ENCODE results near the gene S1PR5. TPM values are rescaled to one million over a fixed set of nuclear protein-coding genes. Genes with fewer than 3 reads are reported as not detected.
"Not testable (repeated sequence)": the region's sequence is repeated elsewhere in the genome, so short reads cannot be mapped to it uniquely, and the experiment has no call there.

Gene S1PR5
- total RNA-seq, 2 experiments from 2014 or later, result 3.3 to 4.7 TPM

DNA sequence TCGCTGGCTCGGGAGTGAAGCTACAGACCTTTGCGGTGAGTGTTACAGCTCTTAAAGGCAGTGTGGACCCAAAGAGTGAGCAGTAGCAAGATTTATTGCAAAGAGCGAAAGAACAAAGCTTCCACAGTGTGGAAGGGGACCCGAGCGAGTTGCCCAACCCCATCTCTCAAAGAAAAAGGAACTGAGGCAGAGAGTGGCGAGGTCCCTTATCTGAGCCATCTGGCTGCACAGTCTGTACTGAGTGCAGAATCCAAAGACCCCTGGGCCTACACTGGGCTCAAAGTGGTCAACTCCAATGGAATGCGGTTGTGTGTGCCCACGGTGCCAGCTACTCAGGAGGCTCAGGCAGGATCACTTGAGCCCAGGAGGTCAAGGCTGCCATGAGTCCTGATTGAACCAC is 21.8 kb upstream of the S1PR5 start:
- not testable (repeated sequence) for H3K4me1 Mint-ChIP-seq; H3K36me3 Mint-ChIP-seq; H3K9me3 Mint-ChIP-seq; H3K27ac Mint-ChIP-seq; H3K4me3 Mint-ChIP-seq; ATAC-seq (ENCODE audit: low read depth); DNase-seq
- POLR2A ChIA-PET, result interaction anchor here (1.1 kb wide), 1 partner anchor 14 kb away, joined by 3 read pairs; no protein-coding TSS in a partner anchor
- peaks cover 45% of the 10 kb centered on the region for H3K27me3 Mint-ChIP-seq

GRCh38 chr19:10538204-10538983 is 21.1 kb upstream of the S1PR5 start:
- H3K27me3 Mint-ChIP-seq, result peaks cover 48% of the 10 kb centered on the region

DNA sequence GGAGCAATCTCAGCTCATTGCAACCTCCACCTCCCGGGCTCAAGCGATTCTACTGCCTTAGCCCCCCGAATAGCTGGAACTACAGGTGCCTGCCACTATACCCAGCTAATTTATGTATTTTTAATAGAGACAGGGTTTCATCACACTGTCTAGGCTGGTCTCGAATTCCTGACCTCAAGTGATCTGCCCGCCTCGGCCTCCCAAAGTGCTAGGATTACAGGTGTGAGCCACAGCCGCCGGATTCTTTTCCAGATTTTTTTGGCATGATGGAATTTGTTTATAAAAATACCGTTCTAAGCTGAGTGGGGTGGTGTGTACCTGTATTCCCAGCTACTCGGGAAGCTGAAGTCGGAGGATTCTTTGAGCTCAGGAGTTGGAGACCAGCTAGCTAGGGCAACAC is 20.4 kb upstream of the S1PR5 start:
- peaks cover 48% of the 10 kb centered on the region for H3K27me3 Mint-ChIP-seq
- ATAC-seq (ENCODE audit: low read depth) (no peak), DNase-seq (no peak)
- H3K27ac Mint-ChIP-seq, result no peak overlapping the region
- POLR2A ChIA-PET, result interaction anchor here (0.5 kb wide), 1 partner anchor 114 kb away, joined by 3 read pairs; no protein-coding TSS in a partner anchor
- H3K9me3 Mint-ChIP-seq, result peaks cover under 1% of the 10 kb centered on the region
- H3K4me1 Mint-ChIP-seq, result peaks cover 5% of the 10 kb centered on the region
- H3K4me3 Mint-ChIP-seq, result no peak overlapping the region
- no peaks in the 10 kb centered on the region for H3K36me3 Mint-ChIP-seq

More at GRCh38 chr19:10538204-10538983, 21.1 kb upstream of the S1PR5 start:
- no peaks in the 10 kb centered on the region for H3K36me3 Mint-ChIP-seq
- ATAC-seq (ENCODE audit: low read depth), result no peak
- POLR2A ChIA-PET, result interaction anchor here (1.1 kb wide), 1 partner anchor 15 kb away, joined by 3 read pairs; no protein-coding TSS in a partner anchor
- H3K27ac Mint-ChIP-seq, result no peak overlapping the region
- DNase-seq, result no peak
- H3K4me1 Mint-ChIP-seq, result peaks cover 8% of the 10 kb centered on the region
- H3K9me3 Mint-ChIP-seq, result no peaks in the 10 kb centered on the region
- H3K4me3 Mint-ChIP-seq, result no peak overlapping the region

GRCh38 chr19:10535613-10536012 is 18.4 kb upstream of the S1PR5 start:
- no peak overlapping the region for H3K27ac Mint-ChIP-seq
- H3K4me3 Mint-ChIP-seq, result no peak overlapping the region
- peaks cover 43% of the 10 kb centered on the region for H3K27me3 Mint-ChIP-seq
- no peaks in the 10 kb centered on the region for H3K36me3 Mint-ChIP-seq
- ATAC-seq (ENCODE audit: low read depth) (no peak), DNase-seq (no peak)
- peaks cover 7% of the 10 kb centered on the region for H3K9me3 Mint-ChIP-seq
- POLR2A ChIA-PET, result interaction anchor here (0.7 kb wide), 2 partner anchors 13 to 18 kb away, joined by 3 to 5 read pairs; partner anchors contain the start of gene S1PR5
- H3K4me1 Mint-ChIP-seq, result peaks cover 5% of the 10 kb centered on the region

- no peak for DNase-seq
- H3K4me1 Mint-ChIP-seq, result peaks cover 4% of the 10 kb centered on the region
- peaks cover 27% of the 10 kb centered on the region for H3K27me3 Mint-ChIP-seq
- no peaks in the 10 kb centered on the region for H3K36me3 Mint-ChIP-seq
- ATAC-seq (ENCODE audit: low read depth), result no peak
- POLR2A ChIA-PET, result interaction anchor here (0.6 kb wide), 2 partner anchors 111 to 194 kb away, joined by 3 to 6 read pairs; no protein-coding TSS in a partner anchor
- H3K4me3 Mint-ChIP-seq, result no peak overlapping the region
- peaks cover 7% of the 10 kb centered on the region for H3K9me3 Mint-ChIP-seq
- no peak overlapping the region for H3K27ac Mint-ChIP-seq
These were observed 16.6 kb upstream of the S1PR5 start for GRCh38 chr19:10533646-10534386.

DNA sequence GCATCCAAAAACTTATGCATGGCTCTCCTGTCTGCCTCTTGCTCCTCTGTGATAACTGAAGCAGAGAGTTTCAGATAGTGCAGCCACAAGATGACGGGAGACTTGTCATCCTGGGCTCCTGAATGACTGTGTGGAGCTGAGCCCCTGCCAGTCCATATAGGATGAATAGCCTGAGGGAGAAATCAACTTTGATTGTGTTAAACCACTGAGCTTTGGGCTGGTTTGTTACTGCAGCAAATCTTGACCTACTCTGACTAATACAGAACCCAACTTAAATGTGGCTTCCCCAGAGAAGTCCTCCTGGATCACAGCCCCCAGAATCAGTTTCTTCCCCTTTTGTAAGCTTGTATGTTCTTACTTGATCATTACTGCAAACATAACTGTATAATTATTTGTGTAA is 15.2 kb upstream of the S1PR5 start:
- ATAC-seq (ENCODE audit: low read depth) (no peak), DNase-seq (no peak)
- H3K4me1 Mint-ChIP-seq, result no peaks in the 10 kb centered on the region
- H3K4me3 Mint-ChIP-seq, result no peak overlapping the region
- peaks cover 20% of the 10 kb centered on the region for H3K27me3 Mint-ChIP-seq
- no peaks in the 10 kb centered on the region for H3K36me3 Mint-ChIP-seq
- POLR2A ChIA-PET, result no interaction called here
- no peak overlapping the region for H3K27ac Mint-ChIP-seq
- peaks cover 7% of the 10 kb centered on the region for H3K9me3 Mint-ChIP-seq

- not testable (repeated sequence) for ATAC-seq (ENCODE audit: low read depth); DNase-seq; H3K4me1 Mint-ChIP-seq; H3K36me3 Mint-ChIP-seq; H3K4me3 Mint-ChIP-seq; H3K27ac Mint-ChIP-seq; H3K9me3 Mint-ChIP-seq
- peaks cover 13% of the 10 kb centered on the region for H3K27me3 Mint-ChIP-seq
- POLR2A ChIA-PET, result interaction anchor here (1.6 kb wide), 1 partner anchor 14 kb away, joined by 6 read pairs; no protein-coding TSS in a partner anchor
These were observed 9.6 kb upstream of the S1PR5 start for GRCh38 chr19:10526887-10527286.

GRCh38 chr19:10525636-10526035 is 8.4 kb upstream of the S1PR5 start:
- POLR2A ChIA-PET, result interaction anchor here (0.9 kb wide), 1 partner anchor 121 kb away, joined by 3 read pairs; no protein-coding TSS in a partner anchor
- no peak overlapping the region for H3K27ac Mint-ChIP-seq
- ATAC-seq (ENCODE audit: low read depth), result no peak
- H3K27me3 Mint-ChIP-seq, result peaks cover 14% of the 10 kb centered on the region
- DNase-seq, result no peak
- H3K9me3 Mint-ChIP-seq, result no peaks in the 10 kb centered on the region
- no peak overlapping the region for H3K4me3 Mint-ChIP-seq
- H3K36me3 Mint-ChIP-seq, result no peaks in the 10 kb centered on the region
- H3K4me1 Mint-ChIP-seq, result no peaks in the 10 kb centered on the region

DNA sequence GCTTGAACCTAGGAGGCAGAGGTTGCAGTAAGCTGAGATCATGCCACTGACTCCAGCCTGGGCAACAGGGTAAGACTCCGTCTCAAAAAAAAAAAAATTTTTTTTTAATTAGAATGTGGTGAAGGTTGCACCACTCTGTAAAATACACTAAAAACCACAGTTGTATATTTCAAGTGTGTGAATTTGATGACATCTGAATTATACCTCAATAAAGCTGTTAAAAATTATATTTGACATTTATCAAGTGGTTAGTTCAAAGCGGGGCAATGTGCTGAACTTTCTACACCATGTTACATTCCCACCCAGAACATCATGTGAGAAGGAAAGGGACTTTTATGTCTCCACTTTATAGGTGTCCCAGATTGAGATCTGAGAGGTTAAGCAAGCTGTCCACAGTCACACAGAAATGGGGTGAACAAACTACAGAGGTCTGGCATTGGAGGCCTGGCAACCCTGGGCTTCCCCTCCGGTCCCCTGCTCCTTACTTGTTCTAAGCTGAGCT is 5.9 kb upstream of the S1PR5 start:
- H3K27ac Mint-ChIP-seq, result no peak overlapping the region
- ATAC-seq (ENCODE audit: low read depth), result no peak
- H3K27me3 Mint-ChIP-seq, result peaks cover 34% of the 10 kb centered on the region
- POLR2A ChIA-PET, result no interaction called here
- H3K9me3 Mint-ChIP-seq, result no peaks in the 10 kb centered on the region
- H3K4me1 Mint-ChIP-seq, result peaks cover 12% of the 10 kb centered on the region
- H3K4me3 Mint-ChIP-seq, result no peak overlapping the region
- no peak for DNase-seq
- no peaks in the 10 kb centered on the region for H3K36me3 Mint-ChIP-seq

DNA sequence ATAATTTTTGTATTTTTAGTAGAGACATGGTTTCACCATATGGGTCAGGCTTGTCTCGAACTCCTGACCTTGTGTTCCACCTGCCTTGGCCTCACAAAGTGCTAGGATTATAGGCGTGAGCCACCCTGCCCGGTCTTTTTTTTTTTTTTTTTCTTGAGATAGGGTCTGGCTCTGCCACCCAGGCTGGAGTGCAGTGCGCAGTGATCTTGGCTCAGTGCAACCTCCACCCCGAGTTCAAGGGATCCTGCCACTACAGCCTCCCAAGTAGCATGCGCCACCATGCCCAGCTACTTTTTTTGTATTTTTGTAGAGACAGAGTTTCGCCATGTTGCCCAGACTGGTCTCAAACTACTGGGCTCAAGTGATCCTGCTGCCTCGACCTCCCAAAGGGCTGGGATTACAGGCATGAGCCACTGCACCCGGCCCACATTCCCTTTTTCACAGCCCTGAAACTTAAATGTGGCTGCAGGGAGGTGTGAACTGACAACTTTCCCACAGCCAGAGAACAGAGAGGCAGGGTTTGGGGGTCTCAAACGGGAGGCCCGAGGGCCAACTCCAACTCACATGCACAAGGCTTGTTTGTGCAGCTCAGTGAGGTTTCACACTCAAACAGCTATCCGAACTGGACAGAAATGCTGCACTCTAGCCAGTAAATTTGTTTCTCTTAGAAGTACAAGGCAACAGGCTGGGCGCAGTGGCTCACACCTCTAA is 4.4 kb upstream of the S1PR5 start:
- peaks cover 43% of the 10 kb centered on the region for H3K27me3 Mint-ChIP-seq
- ATAC-seq (ENCODE audit: low read depth) (no peak), DNase-seq (no peak)
- no peaks in the 10 kb centered on the region for H3K9me3 Mint-ChIP-seq
- POLR2A ChIA-PET, result interaction anchor here (0.6 kb wide), 1 partner anchor 51 kb away, joined by 4 read pairs; no protein-coding TSS in a partner anchor
- H3K4me3 Mint-ChIP-seq, result no peak overlapping the region
- H3K4me1 Mint-ChIP-seq, result peaks cover 19% of the 10 kb centered on the region
- no peak overlapping the region for H3K27ac Mint-ChIP-seq
- H3K36me3 Mint-ChIP-seq, result no peaks in the 10 kb centered on the region

GRCh38 chr19:10520652-10521318 is 3.5 kb upstream of the S1PR5 start:
- DNase-seq, result no peak
- Mint-ChIP-seq H3K9me3 (no peaks in the 10 kb centered on the region), H3K27ac (no peak overlapping the region), H3K4me3 (no peak overlapping the region), H3K36me3 (no peaks in the 10 kb centered on the region), H3K4me1 (peaks cover 19% of the 10 kb centered on the region), H3K27me3 (peaks cover 51% of the 10 kb centered on the region)
- POLR2A ChIA-PET, result interaction anchor here (0.6 kb wide), 2 partner anchors 14 to 17 kb away, joined by 3 read pairs; no protein-coding TSS in a partner anchor
- ATAC-seq (ENCODE audit: low read depth), result no peak

GRCh38 chr19:10519421-10519820 is 2.2 kb upstream of the S1PR5 start:
- H3K36me3 Mint-ChIP-seq, result no peaks in the 10 kb centered on the region
- no peaks in the 10 kb centered on the region for H3K9me3 Mint-ChIP-seq
- H3K27me3 Mint-ChIP-seq, result peaks cover 62% of the 10 kb centered on the region
- POLR2A ChIA-PET, result interaction anchor here (0.7 kb wide), 2 partner anchors 34 to 47 kb away, joined by 3 to 4 read pairs; no protein-coding TSS in a partner anchor
- peaks cover 19% of the 10 kb centered on the region for H3K4me1 Mint-ChIP-seq
- no peak for DNase-seq
- no peak overlapping the region for H3K27ac Mint-ChIP-seq
- no peak overlapping the region for H3K4me3 Mint-ChIP-seq
- ATAC-seq (ENCODE audit: low read depth), result no peak

All from activated naive CD8-positive, alpha-beta T cell treated with anti-CD3 and anti-CD28 coated beads, Interleukin-2, amount 10 ng/mL, durations not matched to agents 7 days and 5 days (primary cell).